ENCODE measurements around the gene PFDN4. TPM values are rescaled to one million over a fixed set of nuclear protein-coding genes. Genes with fewer than 3 reads are reported as not detected.

Gene PFDN4
- total RNA-seq, 1 experiment from 2014 or later, result 90.1 TPM

DNA sequence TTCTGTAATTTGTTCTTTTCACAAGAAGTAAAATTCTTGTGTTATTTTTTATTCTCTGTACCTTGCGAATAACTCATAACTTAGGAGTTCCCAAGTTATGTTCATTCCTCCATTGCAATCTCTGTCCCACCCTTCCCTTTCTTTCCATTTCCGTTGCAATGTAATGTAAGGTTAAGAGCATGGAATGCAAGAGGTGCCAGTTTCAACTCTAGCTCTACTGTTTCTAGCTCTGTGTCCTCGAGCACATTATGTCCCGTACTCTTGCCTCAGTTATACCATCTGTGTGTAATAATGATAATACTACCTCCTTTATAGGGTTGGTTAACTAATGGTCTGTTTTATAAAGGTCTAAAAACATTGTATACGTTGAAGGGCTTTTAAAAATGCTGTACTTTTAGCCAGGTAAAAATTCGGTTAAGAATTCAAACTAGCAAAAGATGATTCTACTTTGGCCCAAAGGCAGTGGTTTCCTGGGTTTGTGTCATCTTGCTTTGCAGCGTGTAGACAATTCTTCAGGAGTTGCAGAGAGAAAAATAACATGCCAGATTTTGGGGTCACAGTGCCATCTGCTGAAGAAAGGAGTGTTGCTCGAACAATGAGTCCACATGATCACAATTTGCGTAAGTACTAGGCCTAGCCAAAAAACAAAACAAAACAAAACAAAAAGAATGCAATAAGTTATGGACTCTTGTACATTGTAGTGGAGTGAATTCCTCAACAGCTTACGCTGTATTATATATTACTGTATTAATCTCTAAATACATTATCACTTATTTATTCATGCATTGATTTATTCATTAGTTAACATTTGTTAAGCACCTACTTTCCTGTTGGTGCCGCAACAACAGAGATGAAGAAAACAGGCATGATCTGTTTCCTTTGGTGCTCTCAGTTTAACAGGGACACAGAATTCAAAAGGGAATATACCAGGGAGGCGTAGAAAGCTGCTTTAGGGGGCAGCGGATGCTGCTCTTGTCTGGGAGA is 10.0 kb upstream of the PFDN4 start:
- Mint-ChIP-seq H3K36me3 (no peaks in the 10 kb centered on the region), H3K4me3 (no peak overlapping the region), H3K4me1 (peaks cover 21% of the 10 kb centered on the region), H3K27ac (no peak overlapping the region; the same call in 1 of the 2 replicates), H3K27me3 (ENCODE audit: low read depth) (no peaks in the 10 kb centered on the region), H3K9me3 (no peaks in the 10 kb centered on the region)
- ATAC-seq, result no peak
- POLR2A ChIA-PET, result no interaction called here
- TF ChIP-seq ZNF416 (CRISPR knock-in tag; IDR thresholded peaks at IDR 0.05) (no peak), RELA (CRISPR knock-in tag; IDR thresholded peaks at IDR 0.05; ENCODE audit: borderline replicate concordance) (no peak), ELF4 (CRISPR knock-in tag; IDR thresholded peaks at IDR 0.05; ENCODE audit: low read depth) (no peak), ZNF671 (CRISPR knock-in tag; IDR thresholded peaks at IDR 0.05) (no peak), CREM (CRISPR knock-in tag; IDR thresholded peaks at IDR 0.05) (no peak), GRHL2 (CRISPR knock-in tag; IDR thresholded peaks at IDR 0.05; ENCODE audit: insufficient replicate concordance, severe bottlenecking) (no peak), CBFB (CRISPR knock-in tag; IDR thresholded peaks at IDR 0.05; ENCODE audit: low read depth) (no peak), TEAD4 (CRISPR knock-in tag; IDR thresholded peaks at IDR 0.05) (no peak), ETV6 (CRISPR knock-in tag; IDR thresholded peaks at IDR 0.05) (no peak)
- TF ChIP-seq, protein P1, sequence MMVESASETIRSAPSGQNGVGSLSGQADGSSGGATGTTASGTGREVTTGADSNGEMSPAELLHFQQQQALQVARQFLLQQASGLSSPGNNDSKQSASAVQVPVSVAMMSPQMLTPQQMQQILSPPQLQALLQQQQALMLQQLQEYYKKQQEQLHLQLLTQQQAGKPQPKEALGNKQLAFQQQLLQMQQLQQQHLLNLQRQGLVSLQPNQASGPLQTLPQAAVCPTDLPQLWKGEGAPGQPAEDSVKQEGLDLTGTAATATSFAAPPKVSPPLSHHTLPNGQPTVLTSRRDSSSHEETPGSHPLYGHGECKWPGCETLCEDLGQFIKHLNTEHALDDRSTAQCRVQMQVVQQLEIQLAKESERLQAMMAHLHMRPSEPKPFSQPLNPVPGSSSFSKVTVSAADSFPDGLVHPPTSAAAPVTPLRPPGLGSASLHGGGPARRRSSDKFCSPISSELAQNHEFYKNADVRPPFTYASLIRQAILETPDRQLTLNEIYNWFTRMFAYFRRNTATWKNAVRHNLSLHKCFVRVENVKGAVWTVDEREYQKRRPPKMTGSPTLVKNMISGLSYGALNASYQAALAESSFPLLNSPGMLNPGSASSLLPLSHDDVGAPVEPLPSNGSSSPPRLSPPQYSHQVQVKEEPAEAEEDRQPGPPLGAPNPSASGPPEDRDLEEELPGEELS (CRISPR knock-in tag; IDR thresholded peaks at IDR 0.05), result no peak
- TF ChIP-seq, protein P2, sequence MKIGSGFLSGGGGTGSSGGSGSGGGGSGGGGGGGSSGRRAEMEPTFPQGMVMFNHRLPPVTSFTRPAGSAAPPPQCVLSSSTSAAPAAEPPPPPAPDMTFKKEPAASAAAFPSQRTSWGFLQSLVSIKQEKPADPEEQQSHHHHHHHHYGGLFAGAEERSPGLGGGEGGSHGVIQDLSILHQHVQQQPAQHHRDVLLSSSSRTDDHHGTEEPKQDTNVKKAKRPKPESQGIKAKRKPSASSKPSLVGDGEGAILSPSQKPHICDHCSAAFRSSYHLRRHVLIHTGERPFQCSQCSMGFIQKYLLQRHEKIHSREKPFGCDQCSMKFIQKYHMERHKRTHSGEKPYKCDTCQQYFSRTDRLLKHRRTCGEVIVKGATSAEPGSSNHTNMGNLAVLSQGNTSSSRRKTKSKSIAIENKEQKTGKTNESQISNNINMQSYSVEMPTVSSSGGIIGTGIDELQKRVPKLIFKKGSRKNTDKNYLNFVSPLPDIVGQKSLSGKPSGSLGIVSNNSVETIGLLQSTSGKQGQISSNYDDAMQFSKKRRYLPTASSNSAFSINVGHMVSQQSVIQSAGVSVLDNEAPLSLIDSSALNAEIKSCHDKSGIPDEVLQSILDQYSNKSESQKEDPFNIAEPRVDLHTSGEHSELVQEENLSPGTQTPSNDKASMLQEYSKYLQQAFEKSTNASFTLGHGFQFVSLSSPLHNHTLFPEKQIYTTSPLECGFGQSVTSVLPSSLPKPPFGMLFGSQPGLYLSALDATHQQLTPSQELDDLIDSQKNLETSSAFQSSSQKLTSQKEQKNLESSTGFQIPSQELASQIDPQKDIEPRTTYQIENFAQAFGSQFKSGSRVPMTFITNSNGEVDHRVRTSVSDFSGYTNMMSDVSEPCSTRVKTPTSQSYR (CRISPR knock-in tag; IDR thresholded peaks at IDR 0.05), result no peak
- TF ChIP-seq, protein P3, sequence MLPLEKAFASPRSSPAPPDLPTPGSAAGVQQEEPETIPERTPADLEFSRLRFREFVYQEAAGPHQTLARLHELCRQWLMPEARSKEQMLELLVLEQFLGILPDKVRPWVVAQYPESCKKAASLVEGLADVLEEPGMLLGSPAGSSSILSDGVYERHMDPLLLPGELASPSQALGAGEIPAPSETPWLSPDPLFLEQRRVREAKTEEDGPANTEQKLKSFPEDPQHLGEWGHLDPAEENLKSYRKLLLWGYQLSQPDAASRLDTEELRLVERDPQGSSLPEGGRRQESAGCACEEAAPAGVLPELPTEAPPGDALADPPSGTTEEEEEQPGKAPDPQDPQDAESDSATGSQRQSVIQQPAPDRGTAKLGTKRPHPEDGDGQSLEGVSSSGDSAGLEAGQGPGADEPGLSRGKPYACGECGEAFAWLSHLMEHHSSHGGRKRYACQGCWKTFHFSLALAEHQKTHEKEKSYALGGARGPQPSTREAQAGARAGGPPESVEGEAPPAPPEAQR (CRISPR knock-in tag; IDR thresholded peaks at IDR 0.05), result no peak
- TF ChIP-seq, protein P4, sequence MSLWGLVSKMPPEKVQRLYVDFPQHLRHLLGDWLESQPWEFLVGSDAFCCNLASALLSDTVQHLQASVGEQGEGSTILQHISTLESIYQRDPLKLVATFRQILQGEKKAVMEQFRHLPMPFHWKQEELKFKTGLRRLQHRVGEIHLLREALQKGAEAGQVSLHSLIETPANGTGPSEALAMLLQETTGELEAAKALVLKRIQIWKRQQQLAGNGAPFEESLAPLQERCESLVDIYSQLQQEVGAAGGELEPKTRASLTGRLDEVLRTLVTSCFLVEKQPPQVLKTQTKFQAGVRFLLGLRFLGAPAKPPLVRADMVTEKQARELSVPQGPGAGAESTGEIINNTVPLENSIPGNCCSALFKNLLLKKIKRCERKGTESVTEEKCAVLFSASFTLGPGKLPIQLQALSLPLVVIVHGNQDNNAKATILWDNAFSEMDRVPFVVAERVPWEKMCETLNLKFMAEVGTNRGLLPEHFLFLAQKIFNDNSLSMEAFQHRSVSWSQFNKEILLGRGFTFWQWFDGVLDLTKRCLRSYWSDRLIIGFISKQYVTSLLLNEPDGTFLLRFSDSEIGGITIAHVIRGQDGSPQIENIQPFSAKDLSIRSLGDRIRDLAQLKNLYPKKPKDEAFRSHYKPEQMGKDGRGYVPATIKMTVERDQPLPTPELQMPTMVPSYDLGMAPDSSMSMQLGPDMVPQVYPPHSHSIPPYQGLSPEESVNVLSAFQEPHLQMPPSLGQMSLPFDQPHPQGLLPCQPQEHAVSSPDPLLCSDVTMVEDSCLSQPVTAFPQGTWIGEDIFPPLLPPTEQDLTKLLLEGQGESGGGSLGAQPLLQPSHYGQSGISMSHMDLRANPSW (CRISPR knock-in tag; conservative IDR thresholded peaks at IDR 0.05; ENCODE audit: low read depth), result no peak
- TF ChIP-seq, protein P5, sequence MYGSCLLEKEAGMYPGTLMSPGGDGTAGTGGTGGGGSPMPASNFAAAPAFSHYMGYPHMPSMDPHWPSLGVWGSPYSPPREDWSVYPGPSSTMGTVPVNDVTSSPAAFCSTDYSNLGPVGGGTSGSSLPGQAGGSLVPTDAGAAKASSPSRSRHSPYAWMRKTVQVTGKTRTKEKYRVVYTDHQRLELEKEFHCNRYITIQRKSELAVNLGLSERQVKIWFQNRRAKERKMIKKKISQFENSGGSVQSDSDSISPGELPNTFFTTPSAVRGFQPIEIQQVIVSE (CRISPR knock-in tag; IDR thresholded peaks at IDR 0.05; ENCODE audit: borderline replicate concordance), result no peak
- TF ChIP-seq, protein P6, sequence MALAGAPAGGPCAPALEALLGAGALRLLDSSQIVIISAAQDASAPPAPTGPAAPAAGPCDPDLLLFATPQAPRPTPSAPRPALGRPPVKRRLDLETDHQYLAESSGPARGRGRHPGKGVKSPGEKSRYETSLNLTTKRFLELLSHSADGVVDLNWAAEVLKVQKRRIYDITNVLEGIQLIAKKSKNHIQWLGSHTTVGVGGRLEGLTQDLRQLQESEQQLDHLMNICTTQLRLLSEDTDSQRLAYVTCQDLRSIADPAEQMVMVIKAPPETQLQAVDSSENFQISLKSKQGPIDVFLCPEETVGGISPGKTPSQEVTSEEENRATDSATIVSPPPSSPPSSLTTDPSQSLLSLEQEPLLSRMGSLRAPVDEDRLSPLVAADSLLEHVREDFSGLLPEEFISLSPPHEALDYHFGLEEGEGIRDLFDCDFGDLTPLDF (CRISPR knock-in tag; IDR thresholded peaks at IDR 0.05), result no peak
- no peak for DNase-seq (ENCODE audit: low spot score)
- CTCF ChIA-PET, result interaction anchor here (0.7 to 3.8 kb wide), 6 partner anchors 10 to 250 kb away, joined by 3 to 38 read pairs (median 6); partner anchors contain the start of gene PFDN4

All from WTC11 (cell line).